C4-2B (cell line): ENCODE data around the gene CENPP.

ENCODE experiments used
- H3K27ac ChIP-seq: fragments of 450-650 bp; 2 replicates; pipeline ENCODE4 v1.5.1; 2017
- ZFX ChIP-seq: fragments of 450-650 bp; IDR thresholded peaks from 2 replicates; pipeline ENCODE4 v1.6.1; 2017
- TF ChIP-seq, protein P1 (sequence below): fragments of 450-650 bp; conservative IDR thresholded peaks from 2 replicates; pipeline ENCODE4 v1.5.1; 2017; ENCODE audit warnings: mild to moderate bottlenecking

The CENPP gene

DNA sequence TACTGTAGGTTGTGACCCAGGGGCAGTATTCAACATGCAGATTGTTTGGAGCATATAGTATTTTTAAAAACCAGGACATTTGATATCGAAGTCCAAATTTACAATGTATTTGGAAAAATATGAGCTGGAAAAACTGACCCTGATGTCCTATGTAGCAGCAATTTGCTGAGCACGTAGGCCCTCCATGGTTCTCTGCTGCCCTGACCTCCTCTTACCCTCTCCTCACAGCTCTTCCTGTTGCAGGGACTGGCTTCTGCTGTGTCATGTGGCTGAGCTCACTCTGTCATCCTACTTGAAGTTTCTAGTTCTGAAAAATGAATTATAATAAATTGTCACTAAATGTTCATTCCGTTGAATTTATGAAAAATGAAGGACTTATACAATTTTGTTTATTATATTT lies 160.6 kb downstream of the CENPP start:
- no peak for TF ChIP-seq ZFX
- H3K27ac ChIP-seq = no peak overlapping the region

DNA sequence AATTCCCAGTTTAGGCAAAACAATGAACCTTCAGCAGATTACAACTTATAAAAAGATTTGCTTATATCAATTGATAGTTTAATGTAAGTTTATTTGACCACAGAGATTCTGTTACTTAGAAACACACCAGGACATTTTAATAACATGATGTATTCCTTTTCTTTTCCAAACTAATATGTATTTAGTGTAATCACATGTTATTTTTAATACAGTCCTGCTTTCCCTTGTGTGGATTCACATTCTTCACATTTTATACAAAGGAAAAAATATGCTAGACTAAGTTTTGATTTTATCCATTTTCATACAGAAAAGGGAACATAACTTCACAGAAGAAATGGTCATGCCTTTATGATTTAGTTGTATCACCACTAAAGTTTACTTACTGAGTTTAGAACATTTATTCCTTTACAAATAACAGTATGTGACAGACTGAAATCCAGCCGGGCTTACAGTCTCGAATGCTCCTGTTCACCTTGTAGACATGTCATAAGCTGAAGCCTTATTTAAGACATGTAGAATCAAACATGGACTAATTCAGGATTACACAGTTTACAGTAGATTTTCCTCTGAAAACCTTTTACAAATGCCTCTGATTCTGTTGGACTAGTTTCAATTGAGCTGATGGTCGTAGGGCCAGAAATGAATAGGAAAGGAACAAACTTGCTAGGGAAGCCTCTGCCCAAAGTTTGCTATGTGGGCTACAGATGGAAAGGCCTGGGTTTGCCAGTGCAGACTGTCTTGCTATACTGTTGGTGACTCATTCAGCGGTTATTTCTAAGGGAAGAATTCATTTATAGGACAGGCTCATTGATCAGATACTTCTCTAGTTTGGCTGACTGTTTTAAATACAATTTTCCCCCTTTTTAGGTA lies 163.2 kb downstream of the CENPP start:
- TF ChIP-seq, protein P1, sequence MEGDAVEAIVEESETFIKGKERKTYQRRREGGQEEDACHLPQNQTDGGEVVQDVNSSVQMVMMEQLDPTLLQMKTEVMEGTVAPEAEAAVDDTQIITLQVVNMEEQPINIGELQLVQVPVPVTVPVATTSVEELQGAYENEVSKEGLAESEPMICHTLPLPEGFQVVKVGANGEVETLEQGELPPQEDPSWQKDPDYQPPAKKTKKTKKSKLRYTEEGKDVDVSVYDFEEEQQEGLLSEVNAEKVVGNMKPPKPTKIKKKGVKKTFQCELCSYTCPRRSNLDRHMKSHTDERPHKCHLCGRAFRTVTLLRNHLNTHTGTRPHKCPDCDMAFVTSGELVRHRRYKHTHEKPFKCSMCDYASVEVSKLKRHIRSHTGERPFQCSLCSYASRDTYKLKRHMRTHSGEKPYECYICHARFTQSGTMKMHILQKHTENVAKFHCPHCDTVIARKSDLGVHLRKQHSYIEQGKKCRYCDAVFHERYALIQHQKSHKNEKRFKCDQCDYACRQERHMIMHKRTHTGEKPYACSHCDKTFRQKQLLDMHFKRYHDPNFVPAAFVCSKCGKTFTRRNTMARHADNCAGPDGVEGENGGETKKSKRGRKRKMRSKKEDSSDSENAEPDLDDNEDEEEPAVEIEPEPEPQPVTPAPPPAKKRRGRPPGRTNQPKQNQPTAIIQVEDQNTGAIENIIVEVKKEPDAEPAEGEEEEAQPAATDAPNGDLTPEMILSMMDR = no peak
- no peak for TF ChIP-seq ZFX
- H3K27ac ChIP-seq = no peak overlapping the region

DNA sequence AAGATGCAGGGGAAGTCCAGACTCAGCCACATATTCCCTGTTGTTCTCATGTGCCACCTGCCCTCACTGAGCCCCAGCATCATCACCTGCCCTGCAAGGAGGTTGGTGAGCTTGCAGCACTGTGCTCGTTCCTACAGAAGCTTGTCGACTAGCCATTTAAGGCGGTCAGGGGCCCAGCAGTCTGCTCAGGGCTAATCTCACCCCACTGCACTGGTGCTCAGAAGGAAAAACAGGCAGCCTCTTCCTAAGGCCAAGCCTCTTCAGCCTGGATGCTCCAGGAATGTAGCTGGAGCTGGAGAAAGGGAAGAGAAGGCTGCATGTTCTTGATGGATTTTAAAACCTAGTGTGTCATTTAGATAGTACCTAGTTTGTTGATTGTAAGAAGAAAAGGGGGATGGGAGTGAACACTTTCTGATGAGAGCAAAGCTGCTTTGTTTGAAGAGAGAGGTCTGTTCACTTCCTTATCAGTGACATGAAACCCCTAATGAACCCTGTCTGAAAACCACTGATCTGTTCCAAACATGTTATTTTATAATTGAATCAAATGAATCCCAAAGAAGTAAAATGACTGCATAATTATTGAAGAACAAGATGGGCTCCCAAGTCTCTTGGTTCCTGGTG lies 167.1 kb downstream of the CENPP start:
- H3K27ac ChIP-seq = no peak overlapping the region
- TF ChIP-seq, protein P1 = no peak
- TF ChIP-seq ZFX = no peak

DNA sequence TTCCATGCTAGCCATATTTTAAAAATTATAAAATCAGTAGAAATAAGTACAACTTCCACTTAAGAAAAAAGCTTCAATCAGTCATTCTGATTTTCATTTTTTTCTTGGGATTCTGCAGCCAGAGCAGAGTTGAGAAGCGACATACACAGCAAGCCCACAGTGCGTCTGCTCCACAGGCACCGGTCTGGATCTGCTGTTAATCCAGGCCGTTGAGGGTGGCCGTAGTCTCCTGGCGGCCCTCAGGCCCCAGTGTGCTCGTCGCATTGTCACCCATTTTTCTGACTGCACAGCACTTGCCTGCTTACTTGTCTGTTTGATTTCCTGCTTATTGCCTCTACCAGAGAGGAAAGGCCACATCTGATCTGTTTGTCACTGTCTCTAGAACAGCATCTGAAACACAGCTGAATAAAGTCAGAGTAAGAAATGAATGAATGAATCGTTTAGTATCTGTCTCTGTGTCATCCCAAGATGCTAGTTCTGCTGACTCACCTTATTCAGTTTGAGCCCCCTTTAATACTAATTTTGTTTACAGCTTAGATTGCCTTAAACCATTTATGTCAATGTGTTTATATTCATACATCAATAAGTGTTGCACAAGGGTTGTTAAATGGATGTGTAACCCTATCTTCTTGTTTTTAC lies 168.1 kb downstream of the CENPP start:
- no peak overlapping the region for H3K27ac ChIP-seq
- TF ChIP-seq ZFX = no peak
- TF ChIP-seq, protein P1 = no peak

DNA sequence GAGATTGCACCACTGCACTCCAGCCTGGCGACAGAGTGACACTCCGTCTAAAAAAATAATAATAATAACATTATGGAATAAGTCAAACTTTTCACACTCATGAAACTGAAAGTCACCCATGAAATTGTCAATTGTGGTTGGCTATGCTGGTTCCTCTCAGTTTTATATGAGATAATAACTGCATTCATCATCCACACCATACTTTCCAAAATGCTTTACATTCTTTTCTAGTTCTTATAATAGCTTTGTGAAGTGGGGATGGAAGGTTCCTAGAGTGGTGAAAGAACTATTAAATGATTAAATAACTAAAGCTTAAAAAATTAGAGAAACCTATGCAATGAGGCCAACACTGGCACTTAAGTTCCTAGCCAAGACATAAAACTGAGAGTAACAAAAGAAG lies 169.1 kb downstream of the CENPP start:
- TF ChIP-seq, protein P1 = no peak
- TF ChIP-seq ZFX = no peak
- H3K27ac ChIP-seq = no peak overlapping the region

DNA sequence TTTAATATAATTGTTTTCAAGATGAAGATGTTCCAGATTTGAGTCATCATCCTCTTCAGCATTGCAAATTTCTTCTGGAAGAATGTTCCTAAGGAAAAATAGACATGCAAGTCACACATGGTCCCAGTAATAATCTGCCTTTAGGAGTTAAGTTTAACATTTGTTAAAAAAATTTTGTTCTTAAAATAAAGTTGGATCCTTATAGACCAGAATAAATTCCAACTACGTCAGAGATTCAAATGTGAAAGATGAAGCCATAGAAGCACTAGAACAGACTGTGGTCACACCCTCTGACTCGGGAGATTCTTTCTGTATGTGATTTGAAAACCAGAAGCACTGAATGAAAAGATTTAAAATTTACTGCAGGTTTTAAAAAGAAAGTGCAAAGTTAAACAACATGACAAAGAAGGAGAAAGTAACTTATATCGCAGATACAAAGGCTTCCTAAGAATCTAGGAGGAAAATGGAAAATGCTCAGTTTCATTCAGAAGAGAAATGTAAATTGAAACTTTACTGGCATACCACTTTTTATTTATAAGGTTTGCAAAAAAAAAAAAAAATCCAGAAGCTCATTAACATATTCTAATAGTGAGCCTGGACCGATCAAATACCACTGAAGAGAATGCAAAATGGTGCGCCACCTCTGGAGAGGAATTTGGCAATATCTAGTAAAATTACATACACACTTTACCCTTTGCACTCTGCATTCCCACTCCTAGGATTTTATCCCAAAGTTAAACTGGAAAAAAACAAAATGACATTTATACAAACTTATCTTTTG lies 170.8 kb downstream of the CENPP start:
- no peak overlapping the region for H3K27ac ChIP-seq
- TF ChIP-seq, protein P1 = no peak
- TF ChIP-seq ZFX = no peak

DNA sequence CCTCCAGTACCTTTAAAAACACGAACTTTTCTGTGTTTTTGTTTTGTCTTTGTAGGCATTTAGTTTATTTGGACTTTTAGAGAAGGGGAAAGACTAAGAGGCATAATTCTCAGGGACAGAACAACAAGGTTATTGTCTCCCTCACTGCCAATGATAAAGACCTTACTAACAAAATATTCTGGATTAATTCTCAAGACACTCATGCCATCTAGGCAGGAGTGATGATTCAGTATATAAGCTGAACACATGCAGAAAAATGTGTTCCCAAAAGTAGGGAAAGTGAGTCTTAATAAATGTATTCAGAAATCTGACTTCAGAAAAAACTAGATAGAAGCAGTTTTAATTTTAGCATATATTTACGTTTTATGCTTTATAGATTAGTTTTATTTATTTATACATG lies 173.9 kb downstream of the CENPP start:
- H3K27ac ChIP-seq = no peak overlapping the region
- TF ChIP-seq ZFX = no peak
- TF ChIP-seq, protein P1 = no peak
